HepG2 (cell line): ENCODE results near the gene CFAP100. TPM values are rescaled to one million over a fixed set of nuclear protein-coding genes. Genes with fewer than 3 reads are reported as not detected.
A peak's percentile ranks its signal among the peaks of the same experiment; 100 is the strongest.

Experiments
- ADNP ChIP-seq: sonication (generic); formaldehyde crosslinking; IDR thresholded peaks from 2 replicates; pipeline ENCODE4 v1.4.0; 2020; ENCODE audit warnings: missing genetic modification reagents
- ARNTL ChIP-seq: sonication (generic); formaldehyde crosslinking; IDR thresholded peaks from 2 replicates; pipeline ENCODE4 v1.4.0; 2020; ENCODE audit warnings: mild to moderate bottlenecking, missing genetic modification reagents
- BCL6 ChIP-seq: IDR thresholded peaks from 2 replicates; pipeline ENCODE4 v1.6.1; 2016; ENCODE audit warnings: missing genetic modification reagents, missing compliant biosample characterization
- BRD4 ChIP-seq: sonication (generic); formaldehyde crosslinking; IDR thresholded peaks from 2 replicates; pipeline ENCODE4 v1.4.0; 2020; ENCODE audit warnings: missing genetic modification reagents
- DZIP1 ChIP-seq: sonication (generic); formaldehyde crosslinking; IDR thresholded peaks from 2 replicates; pipeline ENCODE4 v1.5.0; 2020; ENCODE audit warnings: mild to moderate bottlenecking, missing genetic modification reagents
- ERF ChIP-seq: IDR thresholded peaks from 2 replicates; pipeline ENCODE4 v1.6.1; 2018; ENCODE audit warnings: missing biosample characterization, missing genetic modification reagents
- FOXP1 ChIP-seq, 2 experiments: fragments of 450-650 bp in 1 of 2; IDR thresholded peaks; 2 replicates each; pipeline ENCODE4 v1.6.1; 2017 to 2018; ENCODE audit warnings: antibody characterized with exemption in 1 of 2
- HIVEP1 ChIP-seq: sonication (generic); formaldehyde crosslinking; IDR thresholded peaks from 2 replicates; pipeline ENCODE4 v1.4.0; 2020; ENCODE audit warnings: mild to moderate bottlenecking, missing genetic modification reagents
- JUNB ChIP-seq: sonication (generic); formaldehyde crosslinking; IDR thresholded peaks from 2 replicates; pipeline ENCODE4 v1.8.0; 2022; ENCODE audit warnings: missing genetic modification reagents, mild to moderate bottlenecking, borderline replicate concordance
- MIXL1 ChIP-seq: IDR thresholded peaks from 2 replicates; pipeline ENCODE4 v1.6.1; 2016
- MYC ChIP-seq: sonication (generic); formaldehyde crosslinking; IDR thresholded peaks from 2 replicates; pipeline ENCODE4 v1.9.0; 2021; ENCODE audit warnings: missing genetic modification reagents, borderline replicate concordance
- NCOA1 ChIP-seq: sonication (generic); formaldehyde crosslinking; IDR thresholded peaks from 2 replicates; pipeline ENCODE4 v1.9.0; 2021; ENCODE audit warnings: missing genetic modification reagents
- NFYC ChIP-seq: IDR thresholded peaks from 2 replicates; pipeline ENCODE4 v1.6.1; 2016; ENCODE audit warnings: missing genetic modification reagents, missing compliant biosample characterization
- RARA ChIP-seq: IDR thresholded peaks from 2 replicates; pipeline ENCODE4 v1.6.1; 2016; ENCODE audit warnings: missing genetic modification reagents, missing compliant biosample characterization
- RBFOX2 ChIP-seq: fragments of 200-400 bp; formaldehyde crosslinking; IDR thresholded peaks from 2 replicates; pipeline ENCODE4 v1.6.1; 2017; ENCODE audit warnings: low read depth, mild to moderate bottlenecking, low read length
- TP53 ChIP-seq: sonication (generic); formaldehyde crosslinking; conservative IDR thresholded peaks from 2 replicates; pipeline ENCODE4 v1.4.0; 2020; ENCODE audit warnings: missing genetic modification reagents
- U2AF2 ChIP-seq: fragments of 200-400 bp; formaldehyde crosslinking; IDR thresholded peaks from 2 replicates; pipeline ENCODE4 v1.6.1; 2017; ENCODE audit warnings: low read depth, mild to moderate bottlenecking, low read length
- ZBTB42 ChIP-seq: sonication (generic); formaldehyde crosslinking; IDR thresholded peaks from 2 replicates; pipeline ENCODE4 v1.5.0; 2020; ENCODE audit warnings: mild to moderate bottlenecking, missing genetic modification reagents
- ZMYM2 ChIP-seq: sonication (generic); formaldehyde crosslinking; IDR thresholded peaks from 2 replicates; pipeline ENCODE4 v1.8.0; 2022; ENCODE audit warnings: mild to moderate bottlenecking, missing genetic modification reagents
- ZNF143 ChIP-seq: sonication (generic); formaldehyde crosslinking; IDR thresholded peaks from 2 replicates; pipeline ENCODE4 v1.4.0; 2020; ENCODE audit warnings: missing genetic modification reagents
- ZNF335 ChIP-seq: sonication (generic); formaldehyde crosslinking; IDR thresholded peaks from 2 replicates; pipeline ENCODE4 v1.4.0; 2020; ENCODE audit warnings: missing genetic modification reagents
- ZNF367 ChIP-seq: sonication (generic); formaldehyde crosslinking; IDR thresholded peaks from 2 replicates; pipeline ENCODE4 v1.4.0; 2020; ENCODE audit warnings: missing genetic modification reagents, borderline replicate concordance
- ZNF746 ChIP-seq: sonication (generic); formaldehyde crosslinking; IDR thresholded peaks from 2 replicates; pipeline ENCODE4 v1.8.0; 2022; ENCODE audit warnings: mild to moderate bottlenecking, missing genetic modification reagents
- ZNF766 ChIP-seq: sonication (generic); formaldehyde crosslinking; IDR thresholded peaks from 2 replicates; pipeline ENCODE4 v1.5.0; 2020; ENCODE audit warnings: missing genetic modification reagents, borderline replicate concordance
- polyA plus RNA-seq, 8 experiments: library from polyadenylated mRNA; depleted of rRNA in 3 of 8; stranded (reverse) in 7 of 8; unstranded in 1 of 8; fragments of >200 nt; fragmentation: Illumina TruSeq in 4 of 8; extraction: Trizol in 4 of 8; gene quantifications; 2 replicates each; pipeline versions ENCODE4 v1.2.1 to v1.2.3, GENCODE V29; 2011 to 2016; ENCODE audit warnings: low read depth in 4 of 8, missing spikeins in 1 of 8, mixed read lengths in 1 of 8; ENCODE audit not compliant: insufficient read depth in 1 of 8
- total RNA-seq, 5 experiments: library from RNA; depleted of rRNA; stranded (reverse); fragments of >200 nt; fragmentation: Illumina TruSeq; extraction: Trizol; gene quantifications; 2 replicates each; pipeline ENCODE4 v1.2.3, GENCODE V29; 2016; ENCODE audit warnings: low read depth in 1 of 5
- TF ChIP-seq, protein P1 (sequence below): sonication (generic); formaldehyde crosslinking; IDR thresholded peaks from 2 replicates; pipeline ENCODE4 v1.4.0; 2020; ENCODE audit warnings: missing genetic modification reagents; ENCODE audit errors: not compliant biosample characterization
- TF ChIP-seq, protein P2 (sequence below): sonication (generic); IDR thresholded peaks from 2 replicates; pipeline ENCODE4 v1.6.1; 2016; ENCODE audit warnings: low read depth, borderline replicate concordance
- TF ChIP-seq, protein P3 (sequence below): sonication (generic); formaldehyde crosslinking; IDR thresholded peaks from 2 replicates; pipeline ENCODE4 v1.8.1; 2023; ENCODE audit warnings: mild to moderate bottlenecking, missing genetic modification reagents

The CFAP100 gene
- total and polyA plus RNA-seq, 2 of the 13 experiments (the other 11 are each of a cell fraction or from before 2014, with no cell fraction given), result 0.32 TPM; not detected in 1

DNA sequence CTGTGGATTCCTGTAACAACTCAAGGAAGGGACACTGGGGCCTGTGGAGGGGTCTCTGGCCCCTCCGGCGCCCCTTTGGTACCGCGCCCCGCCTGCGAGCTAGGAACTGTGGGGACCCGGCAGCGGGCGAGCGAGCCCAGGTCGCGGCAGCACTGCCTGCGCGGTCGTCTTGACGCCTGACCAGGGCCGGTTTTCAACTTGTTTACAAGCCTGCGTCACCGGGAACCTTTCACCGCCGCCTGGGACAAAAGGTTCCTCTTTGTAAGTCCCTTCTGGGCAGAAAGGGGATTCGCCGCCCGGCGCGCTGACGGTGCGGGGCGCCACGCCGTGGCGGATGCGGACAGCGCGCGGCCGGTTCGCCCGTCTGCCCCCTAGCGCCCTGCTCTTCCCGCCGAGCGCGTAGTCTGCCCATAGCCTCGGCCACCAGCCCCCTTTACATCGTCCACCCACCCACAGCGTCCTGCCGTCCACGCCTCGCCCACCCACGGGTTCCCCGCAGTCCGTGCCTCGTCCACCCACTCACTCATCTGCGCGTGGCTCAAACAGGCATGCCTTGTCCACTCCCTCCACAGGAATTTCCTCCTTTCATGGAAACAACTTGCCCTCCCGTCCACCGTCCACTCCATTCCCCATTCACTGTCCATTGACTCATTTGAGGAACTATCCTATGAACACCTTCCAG, 5.5 kb upstream of the CFAP100 start (continued):
- TF ChIP-seq DZIP1 (CRISPR knock-in tag), result no peak
- TF ChIP-seq MYC (CRISPR knock-in tag), result peak; percentile 67
- peak; percentile 67; the same call in 1 of the 2 replicates for TF ChIP-seq HIVEP1 (CRISPR knock-in tag)
- TF ChIP-seq NCOA1 (CRISPR knock-in tag), result no peak
- no peak for TF ChIP-seq MIXL1
- no peak for TF ChIP-seq BCL6 (CRISPR knock-in tag)
- TF ChIP-seq ZNF335 (CRISPR knock-in tag), result no peak
- no peak for TF ChIP-seq ZBTB42 (CRISPR knock-in tag)
- peak; percentile 85 for TF ChIP-seq ZNF766 (CRISPR knock-in tag)
- no peak for TF ChIP-seq ZNF143 (CRISPR knock-in tag)
- TF ChIP-seq ZNF746, result no peak
- peak; percentile 74; the same call in 1 of the 2 replicates for TF ChIP-seq ADNP
- 0 out of 2 replicates have a peak, but pooled peaks have one; percentile 34 for TF ChIP-seq RBFOX2
- no peak for TF ChIP-seq NFYC (CRISPR knock-in tag)
- no peak for TF ChIP-seq ZMYM2 (CRISPR knock-in tag)
- no peak for TF ChIP-seq ZNF367 (CRISPR knock-in tag)
- TF ChIP-seq U2AF2, result no peak
- TF ChIP-seq, protein P1, sequence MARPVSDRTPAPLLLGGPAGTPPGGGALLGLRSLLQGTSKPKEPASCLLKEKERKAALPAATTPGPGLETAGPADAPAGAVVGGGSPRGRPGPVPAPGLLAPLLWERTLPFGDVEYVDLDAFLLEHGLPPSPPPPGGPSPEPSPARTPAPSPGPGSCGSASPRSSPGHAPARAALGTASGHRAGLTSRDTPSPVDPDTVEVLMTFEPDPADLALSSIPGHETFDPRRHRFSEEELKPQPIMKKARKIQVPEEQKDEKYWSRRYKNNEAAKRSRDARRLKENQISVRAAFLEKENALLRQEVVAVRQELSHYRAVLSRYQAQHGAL (CRISPR knock-in tag), result no peak
- TF ChIP-seq, protein P2, sequence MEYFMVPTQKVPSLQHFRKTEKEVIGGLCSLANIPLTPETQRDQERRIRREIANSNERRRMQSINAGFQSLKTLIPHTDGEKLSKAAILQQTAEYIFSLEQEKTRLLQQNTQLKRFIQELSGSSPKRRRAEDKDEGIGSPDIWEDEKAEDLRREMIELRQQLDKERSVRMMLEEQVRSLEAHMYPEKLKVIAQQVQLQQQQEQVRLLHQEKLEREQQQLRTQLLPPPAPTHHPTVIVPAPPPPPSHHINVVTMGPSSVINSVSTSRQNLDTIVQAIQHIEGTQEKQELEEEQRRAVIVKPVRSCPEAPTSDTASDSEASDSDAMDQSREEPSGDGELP, result no peak
- TF ChIP-seq RARA (CRISPR knock-in tag), result peak; percentile 38; the same call in 1 of the 2 replicates
- no peak for TF ChIP-seq FOXP1 (IDR thresholded peaks at IDR 0.05)
- peak; percentile 66 for TF ChIP-seq FOXP1 (CRISPR knock-in tag; IDR thresholded peaks at IDR 0.05)
- TF ChIP-seq ARNTL (CRISPR knock-in tag), result peak; percentile 70; the same call in 1 of the 2 replicates
- no peak for TF ChIP-seq JUNB (CRISPR knock-in tag)
- peak; percentile 88 for TF ChIP-seq ERF
- TF ChIP-seq TP53, result no peak
- TF ChIP-seq BRD4 (CRISPR knock-in tag), result no peak
- TF ChIP-seq, protein P3, sequence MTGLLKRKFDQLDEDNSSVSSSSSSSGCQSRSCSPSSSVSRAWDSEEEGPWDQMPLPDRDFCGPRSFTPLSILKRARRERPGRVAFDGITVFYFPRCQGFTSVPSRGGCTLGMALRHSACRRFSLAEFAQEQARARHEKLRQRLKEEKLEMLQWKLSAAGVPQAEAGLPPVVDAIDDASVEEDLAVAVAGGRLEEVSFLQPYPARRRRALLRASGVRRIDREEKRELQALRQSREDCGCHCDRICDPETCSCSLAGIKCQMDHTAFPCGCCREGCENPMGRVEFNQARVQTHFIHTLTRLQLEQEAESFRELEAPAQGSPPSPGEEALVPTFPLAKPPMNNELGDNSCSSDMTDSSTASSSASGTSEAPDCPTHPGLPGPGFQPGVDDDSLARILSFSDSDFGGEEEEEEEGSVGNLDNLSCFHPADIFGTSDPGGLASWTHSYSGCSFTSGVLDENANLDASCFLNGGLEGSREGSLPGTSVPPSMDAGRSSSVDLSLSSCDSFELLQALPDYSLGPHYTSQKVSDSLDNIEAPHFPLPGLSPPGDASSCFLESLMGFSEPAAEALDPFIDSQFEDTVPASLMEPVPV (CRISPR knock-in tag), result peak; percentile 83; the same call in 1 of the 2 replicates
